ENCODE data around the gene GP1BB.

Gene GP1BB

DNA sequence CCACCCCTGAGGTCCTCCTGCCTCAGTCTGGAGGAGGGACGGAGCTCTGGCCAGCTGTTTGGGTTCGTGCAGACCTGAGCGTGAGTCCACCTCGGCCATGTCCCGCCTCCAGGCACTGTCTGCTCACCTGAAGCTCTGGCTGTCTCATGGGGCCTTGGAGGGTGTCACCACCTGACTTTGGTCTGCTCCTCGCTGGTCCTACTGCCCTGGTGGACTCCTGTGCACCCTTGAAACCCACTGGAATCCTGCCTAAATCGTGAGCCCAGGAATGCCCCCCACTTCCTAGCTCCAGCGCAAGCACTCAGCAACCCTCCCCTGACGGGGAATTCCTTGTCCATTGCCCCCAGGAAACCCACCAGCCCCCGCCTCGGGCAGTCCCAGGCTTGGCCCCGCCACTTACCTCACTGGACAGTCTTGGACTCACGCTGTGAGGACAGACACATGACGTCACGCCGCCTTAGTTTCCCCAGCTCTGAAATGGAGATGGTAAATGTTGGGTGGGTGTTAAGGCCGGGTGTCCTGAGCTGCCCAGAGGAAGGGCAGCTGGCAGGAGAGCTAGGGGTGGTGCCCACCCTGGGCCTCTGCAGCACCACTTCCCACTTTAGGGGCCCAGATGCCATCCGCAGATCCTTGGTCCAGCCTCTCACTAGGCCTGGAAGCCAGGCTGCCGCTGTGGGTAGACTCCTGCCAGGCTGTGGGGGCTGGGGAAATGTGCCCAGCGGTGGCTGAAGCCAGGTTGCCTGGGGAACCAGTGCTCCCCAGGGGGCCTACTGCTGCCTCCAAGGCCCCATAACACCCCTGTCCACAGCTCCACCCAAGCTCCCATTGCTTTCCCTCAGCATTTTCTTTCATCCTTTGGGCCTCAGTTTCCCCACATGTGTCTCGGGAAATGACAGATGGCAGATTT lies 19.1 kb downstream of the GP1BB start:
- DNase-seq = no peak

GRCh38 chr22:19743081-19743480 lies 19.7 kb downstream of the GP1BB start:
- no peak for DNase-seq

DNA sequence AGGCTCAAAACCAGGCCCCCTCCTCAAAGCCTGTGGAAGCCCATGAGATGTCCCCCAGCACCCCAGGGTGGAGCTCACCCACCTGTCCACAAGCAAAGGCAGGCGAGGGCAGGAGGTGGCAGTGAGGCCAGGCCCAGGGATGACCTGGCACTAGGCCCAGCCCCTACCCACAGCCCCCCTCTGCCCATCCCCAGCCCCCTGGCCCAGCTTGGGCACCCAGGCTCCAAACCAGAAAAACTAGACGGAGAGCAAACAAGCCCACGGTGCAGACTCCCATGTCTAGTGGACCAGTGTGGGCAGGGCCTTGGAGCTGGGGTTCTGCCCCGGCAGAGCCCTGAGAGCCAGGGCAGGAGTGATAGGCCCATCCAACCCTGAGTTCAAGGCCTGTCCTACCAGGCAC lies 20.3 kb downstream of the GP1BB start:
- no peak for DNase-seq

- DNase-seq = no peak
Measured at GRCh38 chr22:19744350-19745006, 21.1 kb downstream of the GP1BB start.

DNA sequence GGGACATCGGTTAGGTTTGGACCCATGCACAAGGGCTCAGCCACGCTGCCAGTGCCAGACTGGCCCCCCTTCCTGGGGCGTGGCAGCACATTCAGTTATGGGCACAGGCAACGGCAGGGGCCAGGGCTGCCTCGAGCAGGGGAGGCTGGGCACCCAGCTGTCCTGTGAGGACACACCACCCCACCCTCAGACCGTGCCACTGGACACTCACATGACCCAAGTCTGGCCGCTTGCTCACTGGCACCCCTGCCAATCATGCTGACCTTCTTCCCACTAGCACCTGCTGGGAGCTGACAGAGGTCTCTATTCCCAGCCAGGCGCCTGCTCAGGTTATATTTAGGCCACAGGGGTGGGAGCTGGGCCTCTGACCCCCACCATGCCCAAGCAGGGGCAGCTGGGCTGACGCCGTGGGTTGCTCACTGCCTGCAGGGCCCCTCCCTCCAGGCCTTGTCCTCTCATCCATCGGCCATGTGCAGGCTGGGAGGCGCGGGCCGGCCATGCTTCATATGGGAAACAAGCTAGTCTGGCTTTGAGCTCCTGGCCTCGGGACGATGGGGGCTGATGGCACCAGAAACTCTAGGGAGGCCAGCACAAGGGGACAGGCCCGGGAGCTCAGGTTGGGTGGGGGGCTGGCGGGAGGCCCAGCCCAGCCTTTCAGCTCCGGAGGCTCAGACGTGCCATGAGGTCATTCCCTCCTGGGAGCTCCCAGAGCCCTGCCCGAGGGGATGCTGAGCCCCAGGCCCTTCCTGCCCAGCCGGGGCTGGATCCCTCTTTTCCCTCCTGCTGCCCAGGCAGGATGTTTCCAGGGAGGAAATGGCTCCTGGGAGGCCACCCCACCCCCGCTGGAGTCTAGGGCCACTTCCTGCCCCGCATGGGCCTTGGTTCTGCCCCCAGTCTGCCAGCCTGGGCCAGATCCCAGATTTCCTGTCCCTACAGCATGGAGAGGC lies 22.1 kb downstream of the GP1BB start:
- no peak for DNase-seq

- no peak for DNase-seq
Measured at GRCh38 chr22:19746726-19747125, 23.4 kb downstream of the GP1BB start.

- no peak for DNase-seq
Measured at GRCh38 chr22:19747551-19747950, 24.2 kb downstream of the GP1BB start.

- no peak for DNase-seq
Measured at GRCh38 chr22:19748139-19748538, 24.8 kb downstream of the GP1BB start.

- DNase-seq = no peak
Measured at GRCh38 chr22:19748991-19749664, 25.8 kb downstream of the GP1BB start.

DNA sequence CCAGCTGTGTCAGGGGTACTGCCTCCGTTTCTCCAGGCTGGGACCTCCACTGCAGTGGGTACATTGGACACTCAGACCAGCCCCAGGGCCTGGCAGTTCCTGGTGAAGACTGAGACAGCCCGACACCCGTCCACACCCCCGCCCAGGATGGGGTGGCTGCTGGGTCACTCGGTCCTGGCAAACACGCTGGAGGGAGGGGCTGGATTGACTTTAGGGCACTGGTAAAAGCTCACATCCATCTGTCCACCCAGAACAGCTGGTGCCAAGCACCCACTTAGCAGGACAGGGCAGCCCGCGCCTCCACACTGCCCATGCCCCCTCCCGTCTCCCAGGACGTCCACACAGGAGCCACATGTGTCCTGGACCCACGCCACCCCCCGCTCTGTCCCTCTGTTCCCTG lies 26.5 kb downstream of the GP1BB start:
- DNase-seq = no peak

GRCh38 chr22:19750507-19751490 lies 27.5 kb downstream of the GP1BB start:
- DNase-seq = no peak

GRCh38 chr22:19751497-19752245 lies 28.3 kb downstream of the GP1BB start:
- no peak for DNase-seq

DNA sequence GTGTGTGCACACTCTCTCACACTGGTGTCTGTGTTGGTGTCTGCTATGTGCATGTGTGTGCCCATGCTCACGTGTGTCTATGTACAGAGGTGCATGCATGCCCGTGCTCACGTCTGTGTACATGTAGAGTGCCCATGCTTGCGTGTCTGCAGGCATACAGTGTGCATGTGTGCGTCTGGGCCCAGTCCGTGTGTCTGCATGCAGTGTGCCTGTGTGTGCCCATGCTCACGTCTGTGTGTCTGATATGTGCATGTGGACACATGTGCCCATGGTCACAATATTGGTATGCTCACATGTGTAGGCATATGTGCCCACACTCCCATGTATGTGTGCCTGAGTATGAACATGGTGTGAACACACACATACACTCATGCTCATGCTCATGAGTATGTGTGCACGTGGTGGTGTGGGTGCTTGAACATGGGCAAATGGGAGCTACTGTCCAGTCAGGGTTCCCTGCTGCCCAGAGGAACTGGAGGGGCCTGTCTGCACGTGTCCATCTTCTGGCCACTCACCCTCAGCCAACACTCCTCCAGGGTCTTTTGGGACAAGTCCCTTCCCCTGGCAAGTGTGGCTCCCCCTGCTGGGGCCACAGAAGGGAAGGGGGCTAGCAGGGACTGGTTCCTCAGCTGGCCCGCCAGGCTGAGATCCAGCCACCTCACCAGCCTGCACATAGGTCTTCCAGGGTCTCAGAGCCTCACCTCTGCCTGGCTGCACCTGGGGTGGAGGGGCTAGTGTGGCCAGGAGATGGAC lies 29.9 kb downstream of the GP1BB start:
- no peak for DNase-seq

- DNase-seq = no peak
Measured at GRCh38 chr22:19753996-19754700, 30.8 kb downstream of the GP1BB start.

- DNase-seq = no peak
Measured at GRCh38 chr22:19754701-19755144, 31.4 kb downstream of the GP1BB start.

- DNase-seq = no peak
Measured at GRCh38 chr22:19755145-19755710, 31.9 kb downstream of the GP1BB start.

GRCh38 chr22:19755722-19756287 lies 32.5 kb downstream of the GP1BB start:
- DNase-seq = no peak
